T-helper 17 cell (primary cell): ENCODE measurements around the gene PTPRG. TPM values are rescaled to one million over a fixed set of nuclear protein-coding genes. Genes with fewer than 3 reads are reported as not detected.

Experiments used
- ATAC-seq: fragments of 150-1000 bp; cut with Tn5 transposase; 2 replicates; pipeline ENCODE4 v1.10.0; 2021; ENCODE audit warnings: mild to moderate bottlenecking, moderate library complexity
- DNase-seq, 3 donors: peaks; one replicate each; pipeline versions ENCODE4 v3.0.0 to v3.0.0-alpha.2; 2020 to 2021
- H3K9me3 ChIP-seq: one replicate; pipeline ENCODE4 v1.7.0; 2013; ENCODE audit warnings: low read length, mild to moderate bottlenecking; ENCODE audit not compliant: control insufficient read depth, poor library complexity, severe bottlenecking
- H3K27ac Mint-ChIP-seq: one replicate; pipeline ENCODE4 v1.8.0; 2022; ENCODE audit warnings: mild to moderate bottlenecking, moderate library complexity, mixed read lengths
- H3K27me3 Mint-ChIP-seq: one replicate; pipeline ENCODE4 v1.8.0; 2022; ENCODE audit warnings: mixed read lengths
- H3K36me3 Mint-ChIP-seq: one replicate; pipeline ENCODE4 v1.8.0; 2022; ENCODE audit warnings: low read depth, mixed read lengths
- H3K4me1 Mint-ChIP-seq: one replicate; pipeline ENCODE4 v1.8.0; 2022; ENCODE audit warnings: mild to moderate bottlenecking, mixed read lengths
- H3K4me3 Mint-ChIP-seq: one replicate; pipeline ENCODE4 v1.8.0; 2022; ENCODE audit warnings: mild to moderate bottlenecking, moderate library complexity, mixed read lengths
- total RNA-seq, 4 donors: library from RNA in 2 of 4; stranded (reverse) in 2 of 4; gene quantifications; one replicate each; pipeline ENCODE4 v1.2.3 and lab custom pipeline; 2022 to 2026

PTPRG gene
- total RNA-seq, 2 donors from 2014 or later = 0.02 TPM; not detected in 1

DNA sequence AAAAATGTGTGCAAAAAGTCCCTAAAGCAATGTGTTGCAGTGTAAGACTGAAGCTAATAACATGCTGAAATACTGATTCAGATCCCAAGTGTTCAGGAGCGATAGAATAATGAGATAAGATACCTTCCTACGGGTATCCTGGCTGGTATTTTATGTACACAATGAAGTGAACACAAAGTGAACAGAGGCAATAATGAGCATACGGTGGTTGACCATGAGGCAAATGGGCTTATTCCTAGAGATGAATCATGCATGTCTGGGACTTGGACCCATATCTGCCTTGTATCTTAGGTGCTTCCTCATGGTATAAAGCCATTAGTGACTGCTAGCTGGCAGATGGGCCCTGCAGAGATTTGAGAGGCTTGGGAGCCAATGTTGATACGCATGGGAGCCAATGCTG, 21.5 kb downstream of the PTPRG start:
- H3K27me3 Mint-ChIP-seq = no peaks in the 10 kb centered on the region
- DNase-seq = no peak
- ATAC-seq = no peak
- H3K36me3 Mint-ChIP-seq = no peaks in the 10 kb centered on the region
- no peaks in the 10 kb centered on the region for H3K4me1 Mint-ChIP-seq
- no peak overlapping the region for H3K4me3 Mint-ChIP-seq
- no peaks in the 10 kb centered on the region for H3K9me3 ChIP-seq
- no peak overlapping the region for H3K27ac Mint-ChIP-seq

DNA sequence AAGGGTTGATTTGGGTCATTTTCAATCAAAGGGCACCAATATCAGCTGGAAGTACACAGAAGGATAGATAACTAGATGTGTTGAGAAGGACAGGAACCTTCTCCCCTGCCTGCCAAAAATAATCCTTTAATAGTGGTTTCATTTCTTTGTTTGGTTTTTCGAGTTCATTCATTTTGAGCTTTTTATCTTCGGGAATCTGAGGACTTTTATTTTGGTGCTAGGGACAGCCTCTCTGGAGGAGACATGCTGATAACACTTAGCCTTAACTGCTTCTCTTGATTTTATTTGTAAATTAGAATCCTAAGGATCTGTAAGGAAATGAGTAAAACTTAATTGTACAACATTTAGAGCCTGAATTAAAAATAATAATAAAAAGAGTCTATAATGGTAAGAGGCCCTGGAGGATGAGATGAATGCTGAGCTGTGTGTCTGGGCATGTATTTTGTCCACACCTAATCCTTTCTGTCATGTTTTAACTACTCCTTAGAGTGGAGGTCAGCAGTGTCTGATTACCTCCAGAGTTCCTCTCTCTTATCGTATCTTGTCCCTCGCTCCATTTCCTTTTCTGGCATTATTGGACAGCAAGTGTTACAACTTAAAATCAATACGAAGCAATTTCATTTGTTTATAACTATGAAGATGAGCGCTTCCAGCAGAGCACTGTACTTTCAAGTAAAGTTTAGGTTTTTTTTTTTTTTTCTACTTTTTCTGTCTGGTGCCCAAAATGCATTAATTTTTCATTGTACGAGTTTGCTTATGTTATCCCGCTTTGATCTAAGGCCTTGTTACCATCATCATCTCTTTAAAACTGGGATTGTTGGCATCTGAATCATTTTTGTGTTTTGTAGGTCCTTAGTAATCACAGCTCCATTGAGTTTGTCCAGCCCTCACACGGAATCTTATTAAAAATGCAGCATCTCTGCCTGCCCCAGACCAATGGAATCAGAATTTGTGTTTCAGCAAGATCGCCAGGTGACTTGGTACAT, 22.8 kb downstream of the PTPRG start:
- Mint-ChIP-seq H3K4me3 (no peak overlapping the region), H3K4me1 (no peaks in the 10 kb centered on the region)
- ATAC-seq = no peak

DNA sequence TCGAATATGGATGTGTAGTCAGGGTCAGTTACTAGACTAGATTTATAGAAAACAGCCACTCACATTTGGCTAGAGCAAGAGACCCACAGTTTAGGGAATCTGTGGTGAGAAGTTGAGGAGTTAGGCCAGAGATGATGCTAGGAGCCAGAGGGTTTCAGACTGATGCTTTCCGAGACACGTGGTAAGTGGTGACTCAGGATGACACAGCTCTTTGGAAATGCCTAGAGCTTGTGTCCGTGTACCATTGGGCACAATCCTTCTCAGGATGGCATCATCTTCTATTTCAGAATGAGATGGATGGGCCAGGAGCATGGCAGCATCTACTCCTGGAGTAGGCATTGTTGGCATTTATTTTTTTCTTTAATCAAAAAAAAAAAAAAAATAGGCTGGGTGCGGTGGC, 28.5 kb downstream of the PTPRG start:
- no peaks in the 10 kb centered on the region for H3K27me3 Mint-ChIP-seq
- no peak for DNase-seq
- no peak overlapping the region for H3K27ac Mint-ChIP-seq
- H3K4me1 Mint-ChIP-seq = no peaks in the 10 kb centered on the region
- H3K9me3 ChIP-seq = no peaks in the 10 kb centered on the region
- no peak for ATAC-seq
- no peaks in the 10 kb centered on the region for H3K36me3 Mint-ChIP-seq
- H3K4me3 Mint-ChIP-seq = no peak overlapping the region

More for the DNA sequence above, 22.8 kb downstream of the PTPRG start:
- no peak for DNase-seq
- Mint-ChIP-seq H3K27ac (no peak overlapping the region), H3K27me3 (no peaks in the 10 kb centered on the region), H3K36me3 (no peaks in the 10 kb centered on the region)
- H3K9me3 ChIP-seq = no peaks in the 10 kb centered on the region

DNA sequence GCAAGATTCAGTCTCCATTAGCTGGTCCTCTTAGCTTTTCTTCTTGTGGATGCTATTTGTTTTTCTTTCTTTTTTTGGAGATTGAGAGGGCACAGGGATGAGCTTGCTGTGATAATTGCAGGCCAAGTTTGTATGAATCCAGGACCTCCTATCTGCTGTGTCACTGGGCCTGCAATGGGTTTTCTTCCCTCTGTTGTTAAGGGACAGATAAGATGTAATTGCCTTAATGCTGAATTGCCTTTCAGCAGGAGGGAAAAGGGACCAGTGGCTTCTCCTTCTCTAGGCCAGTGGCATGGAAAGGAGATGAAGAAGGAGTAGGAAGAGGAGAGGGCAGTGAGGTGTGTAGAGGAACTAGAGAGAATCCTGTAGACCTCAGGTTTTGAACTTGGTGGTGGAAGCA, 29.9 kb downstream of the PTPRG start:
- Mint-ChIP-seq H3K27ac (no peak overlapping the region), H3K4me3 (no peak overlapping the region), H3K4me1 (no peaks in the 10 kb centered on the region), H3K27me3 (no peaks in the 10 kb centered on the region), H3K36me3 (no peaks in the 10 kb centered on the region)
- no peaks in the 10 kb centered on the region for H3K9me3 ChIP-seq
- no peak for ATAC-seq
- no peak for DNase-seq

DNA sequence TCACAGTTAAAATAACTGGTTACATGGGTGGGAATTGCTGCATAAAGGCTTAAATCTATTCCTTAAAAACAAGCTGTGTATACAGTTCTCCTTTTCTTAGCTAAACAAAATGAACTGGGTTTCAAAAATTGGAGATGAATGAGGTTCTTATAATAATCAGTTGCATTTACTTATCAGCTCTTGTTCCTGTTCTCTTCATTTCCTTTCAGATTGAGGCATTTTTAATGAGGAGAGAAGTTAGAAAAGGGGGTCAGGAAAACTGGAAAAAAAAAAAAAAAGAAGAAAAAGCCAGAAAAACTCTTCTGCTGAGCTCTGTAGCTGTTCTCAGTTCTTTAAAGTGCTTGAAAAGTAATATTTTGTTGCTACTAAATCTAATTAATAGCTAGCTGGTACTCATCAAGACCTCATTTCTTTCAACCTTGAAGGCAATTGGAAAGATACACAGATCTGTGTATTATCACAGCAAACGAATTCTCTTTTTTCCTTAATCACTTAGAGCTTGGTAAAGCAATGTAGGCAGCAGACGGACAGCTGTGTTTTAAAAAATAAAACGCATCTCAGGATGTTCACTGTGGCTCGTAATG, 32.2 kb downstream of the PTPRG start:
- Mint-ChIP-seq H3K4me3 (no peak overlapping the region), H3K27me3 (no peaks in the 10 kb centered on the region), H3K27ac (no peak overlapping the region), H3K36me3 (no peaks in the 10 kb centered on the region), H3K4me1 (no peaks in the 10 kb centered on the region)
- no peaks in the 10 kb centered on the region for H3K9me3 ChIP-seq
- ATAC-seq (no peak), DNase-seq (no peak)

DNA sequence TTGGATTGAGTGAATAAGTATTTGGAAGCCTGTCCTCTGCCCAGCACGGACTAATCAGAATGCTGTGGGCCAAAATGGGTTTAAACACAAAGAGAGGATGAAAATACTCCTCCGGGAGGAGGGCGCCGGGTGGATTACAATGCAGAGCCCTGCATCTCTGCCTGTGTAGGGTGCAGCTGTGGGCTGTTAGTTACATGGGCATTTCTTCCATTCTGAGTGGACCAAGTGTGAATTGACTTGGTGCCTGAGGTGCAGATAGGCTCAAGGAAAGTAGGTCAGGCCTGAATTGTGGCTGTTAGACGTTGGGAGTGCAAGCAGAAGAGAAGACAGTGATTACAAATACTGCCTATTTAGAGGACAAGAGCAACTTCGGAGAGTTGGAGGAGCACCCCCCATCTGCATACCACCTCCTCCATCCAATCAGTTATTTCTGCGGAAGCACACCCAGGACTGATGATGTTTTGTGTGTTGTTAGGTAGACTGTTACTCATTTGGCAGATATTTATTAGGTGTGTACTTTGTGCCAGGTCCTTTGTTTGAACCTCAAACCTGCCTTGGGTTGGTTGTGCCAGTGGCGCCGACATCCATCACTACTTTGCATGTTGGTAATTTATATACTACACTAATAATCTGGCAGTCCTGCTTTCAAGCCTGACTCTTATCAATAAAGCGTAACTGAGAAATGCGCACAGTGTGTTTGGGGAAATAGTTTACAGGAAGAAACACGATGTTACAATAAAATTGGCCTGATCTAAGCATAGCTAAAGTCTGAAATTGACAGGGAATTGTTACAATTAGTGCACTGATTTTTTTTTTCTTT, 33.0 kb downstream of the PTPRG start:
- no peaks in the 10 kb centered on the region for H3K27me3 Mint-ChIP-seq
- no peak overlapping the region for H3K4me3 Mint-ChIP-seq
- ATAC-seq = no peak
- H3K27ac Mint-ChIP-seq = no peak overlapping the region
- no peaks in the 10 kb centered on the region for H3K36me3 Mint-ChIP-seq
- no peak for DNase-seq
- H3K9me3 ChIP-seq = no peaks in the 10 kb centered on the region
- no peaks in the 10 kb centered on the region for H3K4me1 Mint-ChIP-seq

DNA sequence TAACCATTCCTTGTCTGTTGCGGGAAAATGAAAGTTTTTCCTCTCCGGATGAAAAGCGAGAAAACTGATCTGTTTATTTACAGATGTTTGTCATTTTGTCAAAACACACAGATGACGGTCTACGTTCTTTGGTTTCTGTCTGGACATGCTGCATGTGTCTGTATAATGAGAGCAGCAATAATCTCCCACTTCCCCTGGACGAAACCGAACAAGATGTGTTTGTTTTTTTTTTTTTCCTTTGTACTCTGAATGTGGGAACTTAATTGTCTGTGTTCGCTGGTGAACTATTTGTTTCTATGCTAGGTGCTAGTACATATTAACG, 33.6 kb downstream of the PTPRG start:
- no peaks in the 10 kb centered on the region for H3K27me3 Mint-ChIP-seq
- ATAC-seq = no peak

DNA sequence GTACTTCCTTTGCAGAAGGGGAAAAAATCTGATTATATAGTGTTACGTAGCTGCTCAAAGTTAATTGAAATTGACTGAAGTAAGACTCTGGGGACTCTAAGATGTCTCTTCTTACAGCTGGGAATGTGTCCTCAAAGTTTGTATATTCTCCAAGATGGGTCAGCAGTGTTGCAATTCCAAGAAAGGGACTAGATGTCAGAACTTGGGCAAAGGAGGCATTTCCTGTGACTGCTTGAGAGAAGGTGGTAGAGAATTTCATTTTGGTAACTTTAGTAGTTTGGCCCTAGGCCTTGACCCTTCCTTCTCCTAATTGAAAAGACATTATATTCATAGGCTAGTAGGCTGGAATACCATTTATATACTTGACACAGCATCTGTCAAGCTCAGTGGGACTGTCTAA, 33.9 kb downstream of the PTPRG start:
- H3K27ac Mint-ChIP-seq = no peak overlapping the region

More for the DNA sequence above, 33.6 kb downstream of the PTPRG start:
- H3K27ac Mint-ChIP-seq = no peak overlapping the region
- H3K36me3 Mint-ChIP-seq = no peaks in the 10 kb centered on the region
- no peak for DNase-seq
- H3K4me3 Mint-ChIP-seq = no peak overlapping the region
- H3K4me1 Mint-ChIP-seq = no peaks in the 10 kb centered on the region
- H3K9me3 ChIP-seq = no peaks in the 10 kb centered on the region

DNA sequence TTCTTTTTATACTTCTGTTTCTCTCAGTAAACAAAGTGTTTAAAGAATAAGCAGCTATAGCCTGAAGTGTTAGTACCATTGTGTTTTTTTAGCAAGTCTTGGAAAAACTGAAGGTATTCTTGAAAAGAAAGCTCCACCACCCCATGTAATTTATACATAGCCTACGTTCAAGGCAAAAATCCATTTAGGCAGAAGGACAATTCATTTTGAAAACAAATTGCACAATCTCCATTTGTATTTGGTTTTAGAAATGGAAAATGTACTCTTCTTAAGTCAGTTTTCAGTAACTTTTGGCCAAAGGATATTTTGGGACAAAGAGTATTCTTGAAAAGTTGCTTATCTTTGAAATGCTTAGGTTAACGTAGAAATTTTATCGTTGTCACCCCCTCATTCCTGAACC, 34.5 kb downstream of the PTPRG start:
- Mint-ChIP-seq H3K4me3 (no peak overlapping the region), H3K27ac (no peak overlapping the region), H3K27me3 (no peaks in the 10 kb centered on the region), H3K36me3 (no peaks in the 10 kb centered on the region), H3K4me1 (no peaks in the 10 kb centered on the region)
- DNase-seq = no peak
- no peaks in the 10 kb centered on the region for H3K9me3 ChIP-seq
- ATAC-seq = no peak

More for the DNA sequence above, 33.9 kb downstream of the PTPRG start:
- ATAC-seq = no peak
- no peaks in the 10 kb centered on the region for H3K4me1 Mint-ChIP-seq
- no peaks in the 10 kb centered on the region for H3K9me3 ChIP-seq
- no peak for DNase-seq
- no peaks in the 10 kb centered on the region for H3K36me3 Mint-ChIP-seq
- no peaks in the 10 kb centered on the region for H3K27me3 Mint-ChIP-seq
- no peak overlapping the region for H3K4me3 Mint-ChIP-seq

DNA sequence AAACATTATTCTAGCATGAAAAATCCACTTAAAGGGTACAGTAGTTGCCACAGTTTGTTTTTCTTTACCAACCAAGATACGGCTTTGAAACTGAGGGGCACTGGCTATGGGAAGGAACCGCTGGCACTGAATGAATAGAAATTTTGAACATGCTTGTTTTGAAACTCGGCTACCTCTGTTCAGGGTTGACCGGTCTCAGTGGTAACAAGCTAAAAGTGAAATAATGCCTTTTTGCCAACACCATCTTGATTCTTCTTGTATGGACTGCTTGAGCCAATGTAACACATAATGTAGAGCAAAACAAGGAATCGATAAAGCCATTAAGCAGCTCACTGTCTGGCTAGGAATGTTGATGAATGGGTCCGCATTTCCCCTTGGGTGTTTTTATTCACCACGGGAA, 36.5 kb downstream of the PTPRG start:
- H3K9me3 ChIP-seq = no peaks in the 10 kb centered on the region
- DNase-seq (no peak), ATAC-seq (no peak)
- Mint-ChIP-seq H3K36me3 (no peaks in the 10 kb centered on the region), H3K27ac (no peak overlapping the region), H3K4me1 (no peaks in the 10 kb centered on the region), H3K27me3 (no peaks in the 10 kb centered on the region), H3K4me3 (no peak overlapping the region)

DNA sequence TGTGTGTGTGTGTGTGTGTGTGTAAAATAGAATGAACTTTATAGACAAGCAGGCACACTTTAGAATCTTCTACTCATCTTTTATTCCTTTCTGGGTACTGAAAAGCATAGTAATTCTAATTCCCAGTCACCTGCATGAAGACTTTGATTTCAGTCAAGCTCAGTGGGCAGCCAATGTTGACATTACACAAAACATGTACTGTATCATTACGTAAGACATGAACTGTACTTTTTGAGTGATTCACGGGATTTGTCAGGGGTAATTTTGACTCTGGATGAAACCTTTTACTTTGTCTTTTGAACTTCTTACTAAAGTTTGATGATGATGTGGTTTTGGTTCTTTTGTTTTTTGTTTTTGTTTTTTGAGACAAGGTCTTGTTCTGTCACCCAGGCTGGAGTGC, 38.8 kb downstream of the PTPRG start:
- ATAC-seq = no peak
- Mint-ChIP-seq H3K4me3 (no peak overlapping the region), H3K27me3 (no peaks in the 10 kb centered on the region), H3K36me3 (no peaks in the 10 kb centered on the region), H3K4me1 (no peaks in the 10 kb centered on the region), H3K27ac (no peak overlapping the region)
- H3K9me3 ChIP-seq = no peaks in the 10 kb centered on the region
- no peak for DNase-seq

DNA sequence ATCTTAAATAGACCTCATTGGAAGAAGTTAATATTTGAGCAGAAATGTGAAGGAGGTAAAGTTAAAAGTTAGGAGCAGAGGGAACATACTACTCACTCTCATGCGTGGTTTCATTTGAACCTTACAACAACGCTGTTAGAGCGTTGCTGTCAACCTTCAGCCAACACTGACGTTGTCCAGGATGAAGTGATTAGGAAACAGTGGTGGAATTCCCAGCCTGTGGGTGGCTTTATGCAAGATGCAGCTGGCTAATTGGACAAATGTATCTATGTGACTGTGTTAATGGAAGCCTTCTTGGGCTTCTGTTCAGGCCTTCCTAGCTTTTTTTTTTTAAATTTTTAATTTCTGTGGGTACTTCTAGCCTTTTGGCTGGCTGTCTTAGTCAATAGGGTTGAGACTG, 40.5 kb downstream of the PTPRG start:
- H3K4me1 Mint-ChIP-seq = no peaks in the 10 kb centered on the region
- H3K27me3 Mint-ChIP-seq = no peaks in the 10 kb centered on the region
- no peak overlapping the region for H3K4me3 Mint-ChIP-seq
- no peak for ATAC-seq
- no peak overlapping the region for H3K27ac Mint-ChIP-seq
- no peaks in the 10 kb centered on the region for H3K36me3 Mint-ChIP-seq
- DNase-seq = no peak
- H3K9me3 ChIP-seq = peaks cover 5% of the 10 kb centered on the region

DNA sequence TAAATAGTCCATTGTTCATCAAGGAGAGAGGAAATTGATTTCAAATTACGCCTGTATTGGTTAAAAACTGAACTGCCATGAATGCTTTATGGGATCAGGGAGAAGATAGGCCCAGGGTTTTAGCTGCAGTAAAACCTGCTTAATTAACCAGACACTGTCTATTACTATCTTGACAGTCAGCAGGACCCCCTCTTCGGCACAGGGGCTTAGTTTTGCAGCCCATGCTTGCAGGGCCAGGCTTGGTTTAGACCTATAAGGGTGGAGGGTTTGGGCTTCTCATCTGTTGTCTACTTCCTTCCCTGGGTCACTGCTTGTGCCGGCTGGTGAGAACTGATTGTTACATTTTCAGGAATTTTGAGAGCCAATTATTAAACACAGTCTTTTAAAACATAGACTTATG, 41.1 kb downstream of the PTPRG start:
- no peaks in the 10 kb centered on the region for H3K27me3 Mint-ChIP-seq

More for the DNA sequence above, 41.1 kb downstream of the PTPRG start:
- no peaks in the 10 kb centered on the region for H3K36me3 Mint-ChIP-seq
- DNase-seq (no peak), ATAC-seq (no peak)
- H3K4me1 Mint-ChIP-seq = no peaks in the 10 kb centered on the region
- H3K27ac Mint-ChIP-seq = no peak overlapping the region
- peaks cover 5% of the 10 kb centered on the region for H3K9me3 ChIP-seq
- no peak overlapping the region for H3K4me3 Mint-ChIP-seq
